GM23338 (cell line): Measurements from ENCODE around the gene IER5. TPM values are rescaled to one million over a fixed set of nuclear protein-coding genes. Genes with fewer than 3 reads are reported as not detected.

ENCODE experiments used
- ATAC-seq: fragments of 200-7000 bp; cut with Tn5 transposase; 3 replicates; pipeline ENCODE4 v1.9.1; 2020
- DNase-seq: peaks from one replicate; pipeline ENCODE4 v3.0.0-alpha.2; 2015; ENCODE audit warnings: low spot score
- H2AFZ ChIP-seq: fragments of 200-600 bp; sonication (generic); 2 replicates; pipeline ENCODE4 v1.8.0; 2016; ENCODE audit warnings: antibody characterized with exemption, mild to moderate bottlenecking, moderate library complexity
- H3F3A ChIP-seq: fragments of 200-600 bp; sonication (generic); replicated peaks from 2 replicates; pipeline ENCODE4 v1.8.0; 2017; ENCODE audit warnings: antibody characterized with exemption, mixed run types, low read depth
- H3K27ac ChIP-seq: fragments of 200-600 bp; sonication (generic); 2 replicates; pipeline ENCODE4 v1.6.1; 2016; ENCODE audit warnings: low read depth
- H3K27me3 ChIP-seq: fragments of 200-600 bp; sonication (generic); 2 replicates; pipeline ENCODE4 v1.8.0; 2016; ENCODE audit warnings: mild to moderate bottlenecking, mixed run types, moderate library complexity; ENCODE audit not compliant: insufficient read depth
- H3K36me3 ChIP-seq: fragments of 200-600 bp; sonication (generic); 2 replicates; pipeline ENCODE4 v1.8.0; 2016; ENCODE audit warnings: mild to moderate bottlenecking; ENCODE audit not compliant: insufficient read depth
- H3K4me1 ChIP-seq: fragments of 200-600 bp; sonication (generic); 2 replicates; pipeline ENCODE4 v1.8.0; 2016; ENCODE audit warnings: mild to moderate bottlenecking, moderate library complexity; ENCODE audit not compliant: insufficient read depth
- H3K4me2 ChIP-seq: fragments of 200-600 bp; sonication (generic); 2 replicates; pipeline ENCODE4 v1.7.1; 2017; ENCODE audit warnings: mixed run types
- H3K4me3 ChIP-seq: fragments of 200-600 bp; sonication (generic); 2 replicates; pipeline ENCODE4 v1.6.1; 2016; ENCODE audit warnings: mixed run types
- H3K79me2 ChIP-seq: fragments of 200-600 bp; sonication (generic); replicated peaks from 2 replicates; pipeline ENCODE4 v1.8.0; 2017; ENCODE audit warnings: mild to moderate bottlenecking; ENCODE audit not compliant: insufficient read depth
- H3K9me2 ChIP-seq: fragments of 200-600 bp; sonication (generic); 2 replicates; pipeline ENCODE4 v1.8.0; 2017; ENCODE audit not compliant: insufficient read depth
- H4K20me1 ChIP-seq: fragments of 200-600 bp; sonication (generic); replicated peaks from 2 replicates; pipeline ENCODE4 v1.8.0; 2017; ENCODE audit warnings: mild to moderate bottlenecking; ENCODE audit not compliant: insufficient read depth
- H3K27ac Mint-ChIP-seq: 2 replicates; pipeline ENCODE4 v1.8.0; 2020; ENCODE audit warnings: inconsistent platforms, mild to moderate bottlenecking, moderate library complexity, mixed read lengths
- H3K27me3 Mint-ChIP-seq: 3 replicates; pipeline ENCODE4 v1.8.0; 2022; ENCODE audit warnings: low read depth, mild to moderate bottlenecking, moderate library complexity, mixed read lengths, inconsistent platforms; ENCODE audit not compliant: insufficient read depth, poor library complexity
- H3K36me3 Mint-ChIP-seq: 3 replicates; pipeline ENCODE4 v1.8.0; 2021; ENCODE audit warnings: low read depth, mild to moderate bottlenecking, inconsistent platforms, moderate library complexity, mixed read lengths
- H3K4me1 Mint-ChIP-seq: 3 replicates; pipeline ENCODE4 v1.8.0; 2020; ENCODE audit warnings: mild to moderate bottlenecking, inconsistent platforms, mixed read lengths
- H3K4me3 Mint-ChIP-seq: 3 replicates; pipeline ENCODE4 v1.8.0; 2021; ENCODE audit warnings: moderate library complexity, mild to moderate bottlenecking, inconsistent platforms, mixed read lengths
- H3K9me3 Mint-ChIP-seq: 3 replicates; pipeline ENCODE4 v1.8.0; 2020; ENCODE audit warnings: moderate library complexity, mild to moderate bottlenecking, inconsistent platforms, mixed read lengths
- JUNB ChIP-seq: IDR thresholded peaks from one replicate; pipeline ENCODE4 v1.6.1; 2016; ENCODE audit warnings: antibody characterized with exemption; ENCODE audit not compliant: unreplicated experiment
- POLR2AphosphoS5 ChIP-seq: IDR thresholded peaks from 2 replicates; pipeline ENCODE4 v1.6.1; 2016; ENCODE audit warnings: antibody characterized with exemption, low read depth
- STAT1 ChIP-seq: IDR thresholded peaks from one replicate; pipeline ENCODE4 v1.6.1; 2016; ENCODE audit warnings: antibody characterized with exemption; ENCODE audit not compliant: unreplicated experiment
- polyA plus RNA-seq: library from polyadenylated mRNA; unstranded; fragments of >200 nt; fragmentation: Nextera tagmentation; extraction: Ambion mirVana; gene quantifications from 2 replicates; pipeline ENCODE4 v1.2.1, GENCODE V29; 2016
- total RNA-seq: library from RNA; depleted of rRNA; stranded (reverse); fragments of >200 nt; shearing (Covaris generic); gene quantifications from 2 replicates; pipeline ENCODE4 v1.2.3, GENCODE V29; 2014
- TF ChIP-seq, protein P1 (sequence below): IDR thresholded peaks from one replicate; pipeline ENCODE4 v1.6.1; 2018; ENCODE audit warnings: antibody characterized with exemption; ENCODE audit not compliant: unreplicated experiment
- TF ChIP-seq, protein P2 (sequence below), 2 experiments: fragments of 200-600 bp in 1 of 2; sonication (generic) in 1 of 2; conservative IDR thresholded peaks; 2 replicates each; pipeline versions ENCODE4 v1.5.1 to v1.6.1; 2016 to 2017; ENCODE audit warnings: antibody characterized with exemption in 2 of 2, low read depth in 2 of 2, mild to moderate bottlenecking in 2 of 2, moderate library complexity in 1 of 2
- TF ChIP-seq, protein P3 (sequence below): fragments of 250-450 bp; sonication (Bioruptor Pico); IDR thresholded peaks from 2 replicates; pipeline ENCODE4 v1.5.0; 2020; ENCODE audit warnings: mild to moderate bottlenecking, moderate library complexity

IER5 gene
- total and polyA plus RNA-seq, 2 experiments from 2014 or later = 3.8 to 9.5 TPM

DNA sequence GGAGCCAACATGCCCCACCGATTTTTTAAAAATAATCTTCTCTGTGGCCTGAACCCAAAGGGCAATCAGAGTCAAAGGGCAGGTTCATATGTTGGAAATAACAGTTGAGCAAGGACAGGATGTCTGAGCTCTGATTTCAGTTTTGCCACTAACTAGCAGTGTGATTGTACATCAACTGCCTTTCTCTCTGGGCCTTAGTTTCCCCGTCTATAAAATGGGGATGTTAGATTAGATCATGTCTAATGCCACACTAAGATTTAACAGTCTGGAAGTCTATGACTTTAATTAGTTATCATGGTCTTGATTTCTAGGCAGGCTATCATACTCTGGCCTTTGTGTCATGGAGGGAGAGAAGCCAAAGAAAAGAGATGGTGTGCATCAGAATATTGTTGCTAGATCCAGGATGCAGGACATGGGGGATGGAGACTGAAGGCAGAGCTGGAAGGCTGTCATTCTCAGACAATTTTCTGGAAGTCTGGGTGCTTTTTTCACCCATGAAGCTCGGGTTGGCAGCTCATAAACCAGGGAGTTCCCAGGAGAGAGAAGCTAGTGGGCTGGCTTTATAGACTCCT, 28.4 kb downstream of the IER5 start (continued):
- TF ChIP-seq, protein P1, sequence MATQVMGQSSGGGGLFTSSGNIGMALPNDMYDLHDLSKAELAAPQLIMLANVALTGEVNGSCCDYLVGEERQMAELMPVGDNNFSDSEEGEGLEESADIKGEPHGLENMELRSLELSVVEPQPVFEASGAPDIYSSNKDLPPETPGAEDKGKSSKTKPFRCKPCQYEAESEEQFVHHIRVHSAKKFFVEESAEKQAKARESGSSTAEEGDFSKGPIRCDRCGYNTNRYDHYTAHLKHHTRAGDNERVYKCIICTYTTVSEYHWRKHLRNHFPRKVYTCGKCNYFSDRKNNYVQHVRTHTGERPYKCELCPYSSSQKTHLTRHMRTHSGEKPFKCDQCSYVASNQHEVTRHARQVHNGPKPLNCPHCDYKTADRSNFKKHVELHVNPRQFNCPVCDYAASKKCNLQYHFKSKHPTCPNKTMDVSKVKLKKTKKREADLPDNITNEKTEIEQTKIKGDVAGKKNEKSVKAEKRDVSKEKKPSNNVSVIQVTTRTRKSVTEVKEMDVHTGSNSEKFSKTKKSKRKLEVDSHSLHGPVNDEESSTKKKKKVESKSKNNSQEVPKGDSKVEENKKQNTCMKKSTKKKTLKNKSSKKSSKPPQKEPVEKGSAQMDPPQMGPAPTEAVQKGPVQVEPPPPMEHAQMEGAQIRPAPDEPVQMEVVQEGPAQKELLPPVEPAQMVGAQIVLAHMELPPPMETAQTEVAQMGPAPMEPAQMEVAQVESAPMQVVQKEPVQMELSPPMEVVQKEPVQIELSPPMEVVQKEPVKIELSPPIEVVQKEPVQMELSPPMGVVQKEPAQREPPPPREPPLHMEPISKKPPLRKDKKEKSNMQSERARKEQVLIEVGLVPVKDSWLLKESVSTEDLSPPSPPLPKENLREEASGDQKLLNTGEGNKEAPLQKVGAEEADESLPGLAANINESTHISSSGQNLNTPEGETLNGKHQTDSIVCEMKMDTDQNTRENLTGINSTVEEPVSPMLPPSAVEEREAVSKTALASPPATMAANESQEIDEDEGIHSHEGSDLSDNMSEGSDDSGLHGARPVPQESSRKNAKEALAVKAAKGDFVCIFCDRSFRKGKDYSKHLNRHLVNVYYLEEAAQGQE = no peak

DNA sequence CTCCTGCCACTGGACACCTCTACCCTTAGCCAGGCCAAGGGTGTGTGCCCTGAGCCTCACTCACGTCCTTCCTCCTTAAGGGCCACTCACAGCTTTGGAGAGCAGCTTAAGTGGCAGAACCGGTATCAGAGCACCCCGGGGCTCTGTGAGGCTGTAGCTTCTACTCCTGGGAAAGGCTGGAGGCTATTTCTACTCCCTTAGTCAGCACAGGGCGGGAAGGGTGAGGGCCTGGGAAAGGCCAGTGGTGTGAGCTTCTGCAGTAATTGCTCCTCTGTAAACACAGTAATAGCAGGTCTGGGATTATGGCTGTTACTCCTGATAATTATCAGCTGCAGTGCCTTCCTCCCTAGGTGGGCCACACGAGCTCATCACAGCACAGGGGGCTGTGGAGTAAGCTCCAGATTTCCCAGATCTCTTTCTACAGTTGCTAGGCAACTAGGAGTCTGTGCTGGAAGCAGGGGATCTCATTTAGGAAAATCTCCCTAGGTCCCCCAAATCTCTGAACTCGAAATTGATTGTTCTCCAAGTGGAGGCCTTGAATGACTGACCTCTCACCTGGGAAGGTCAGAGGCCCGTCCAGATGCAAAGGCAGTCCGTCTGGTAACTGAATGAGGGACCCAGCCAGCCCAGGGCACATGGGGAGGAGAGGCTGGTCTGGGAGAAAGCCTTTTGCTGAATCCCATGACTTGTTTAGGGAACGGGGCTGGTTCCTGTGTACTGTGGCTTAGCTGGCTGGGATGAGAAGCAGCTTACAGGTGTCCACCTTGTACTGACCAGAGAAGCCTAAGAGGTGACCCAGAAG, 29.3 kb downstream of the IER5 start:
- Histone ChIP-seq H2AFZ (no peak overlapping the region), H3K27ac (no peak overlapping the region), H3K4me2 (no peak overlapping the region), H3K27me3 (no peaks in the 10 kb centered on the region), H3K9me2 (no peaks in the 10 kb centered on the region), H3K79me2 (no peaks in the 10 kb centered on the region), H3F3A (no peaks in the 10 kb centered on the region), H3K36me3 (no peaks in the 10 kb centered on the region), H3K4me1 (0 out of 2 replicates have a peak, but pooled peaks cover 3% of the 10 kb centered on the region), H4K20me1 (no peaks in the 10 kb centered on the region), H3K4me3 (no peak overlapping the region)
- Mint-ChIP-seq H3K4me3 (no peak overlapping the region), H3K27ac (no peak overlapping the region), H3K36me3 (no peaks in the 10 kb centered on the region), H3K4me1 (peaks cover 20% of the 10 kb centered on the region), H3K9me3 (no peaks in the 10 kb centered on the region; the same call in 2 of the 3 replicates), H3K27me3 (peaks cover 6% of the 10 kb centered on the region)
- no peak for DNase-seq
- ATAC-seq = peak; percentile 71
- TF ChIP-seq, protein P2, sequence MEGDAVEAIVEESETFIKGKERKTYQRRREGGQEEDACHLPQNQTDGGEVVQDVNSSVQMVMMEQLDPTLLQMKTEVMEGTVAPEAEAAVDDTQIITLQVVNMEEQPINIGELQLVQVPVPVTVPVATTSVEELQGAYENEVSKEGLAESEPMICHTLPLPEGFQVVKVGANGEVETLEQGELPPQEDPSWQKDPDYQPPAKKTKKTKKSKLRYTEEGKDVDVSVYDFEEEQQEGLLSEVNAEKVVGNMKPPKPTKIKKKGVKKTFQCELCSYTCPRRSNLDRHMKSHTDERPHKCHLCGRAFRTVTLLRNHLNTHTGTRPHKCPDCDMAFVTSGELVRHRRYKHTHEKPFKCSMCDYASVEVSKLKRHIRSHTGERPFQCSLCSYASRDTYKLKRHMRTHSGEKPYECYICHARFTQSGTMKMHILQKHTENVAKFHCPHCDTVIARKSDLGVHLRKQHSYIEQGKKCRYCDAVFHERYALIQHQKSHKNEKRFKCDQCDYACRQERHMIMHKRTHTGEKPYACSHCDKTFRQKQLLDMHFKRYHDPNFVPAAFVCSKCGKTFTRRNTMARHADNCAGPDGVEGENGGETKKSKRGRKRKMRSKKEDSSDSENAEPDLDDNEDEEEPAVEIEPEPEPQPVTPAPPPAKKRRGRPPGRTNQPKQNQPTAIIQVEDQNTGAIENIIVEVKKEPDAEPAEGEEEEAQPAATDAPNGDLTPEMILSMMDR (conservative IDR thresholded peaks at IDR 0.05; ENCODE audit: low read depth in 2 of 2) = no peak
- TF ChIP-seq, protein P3, sequence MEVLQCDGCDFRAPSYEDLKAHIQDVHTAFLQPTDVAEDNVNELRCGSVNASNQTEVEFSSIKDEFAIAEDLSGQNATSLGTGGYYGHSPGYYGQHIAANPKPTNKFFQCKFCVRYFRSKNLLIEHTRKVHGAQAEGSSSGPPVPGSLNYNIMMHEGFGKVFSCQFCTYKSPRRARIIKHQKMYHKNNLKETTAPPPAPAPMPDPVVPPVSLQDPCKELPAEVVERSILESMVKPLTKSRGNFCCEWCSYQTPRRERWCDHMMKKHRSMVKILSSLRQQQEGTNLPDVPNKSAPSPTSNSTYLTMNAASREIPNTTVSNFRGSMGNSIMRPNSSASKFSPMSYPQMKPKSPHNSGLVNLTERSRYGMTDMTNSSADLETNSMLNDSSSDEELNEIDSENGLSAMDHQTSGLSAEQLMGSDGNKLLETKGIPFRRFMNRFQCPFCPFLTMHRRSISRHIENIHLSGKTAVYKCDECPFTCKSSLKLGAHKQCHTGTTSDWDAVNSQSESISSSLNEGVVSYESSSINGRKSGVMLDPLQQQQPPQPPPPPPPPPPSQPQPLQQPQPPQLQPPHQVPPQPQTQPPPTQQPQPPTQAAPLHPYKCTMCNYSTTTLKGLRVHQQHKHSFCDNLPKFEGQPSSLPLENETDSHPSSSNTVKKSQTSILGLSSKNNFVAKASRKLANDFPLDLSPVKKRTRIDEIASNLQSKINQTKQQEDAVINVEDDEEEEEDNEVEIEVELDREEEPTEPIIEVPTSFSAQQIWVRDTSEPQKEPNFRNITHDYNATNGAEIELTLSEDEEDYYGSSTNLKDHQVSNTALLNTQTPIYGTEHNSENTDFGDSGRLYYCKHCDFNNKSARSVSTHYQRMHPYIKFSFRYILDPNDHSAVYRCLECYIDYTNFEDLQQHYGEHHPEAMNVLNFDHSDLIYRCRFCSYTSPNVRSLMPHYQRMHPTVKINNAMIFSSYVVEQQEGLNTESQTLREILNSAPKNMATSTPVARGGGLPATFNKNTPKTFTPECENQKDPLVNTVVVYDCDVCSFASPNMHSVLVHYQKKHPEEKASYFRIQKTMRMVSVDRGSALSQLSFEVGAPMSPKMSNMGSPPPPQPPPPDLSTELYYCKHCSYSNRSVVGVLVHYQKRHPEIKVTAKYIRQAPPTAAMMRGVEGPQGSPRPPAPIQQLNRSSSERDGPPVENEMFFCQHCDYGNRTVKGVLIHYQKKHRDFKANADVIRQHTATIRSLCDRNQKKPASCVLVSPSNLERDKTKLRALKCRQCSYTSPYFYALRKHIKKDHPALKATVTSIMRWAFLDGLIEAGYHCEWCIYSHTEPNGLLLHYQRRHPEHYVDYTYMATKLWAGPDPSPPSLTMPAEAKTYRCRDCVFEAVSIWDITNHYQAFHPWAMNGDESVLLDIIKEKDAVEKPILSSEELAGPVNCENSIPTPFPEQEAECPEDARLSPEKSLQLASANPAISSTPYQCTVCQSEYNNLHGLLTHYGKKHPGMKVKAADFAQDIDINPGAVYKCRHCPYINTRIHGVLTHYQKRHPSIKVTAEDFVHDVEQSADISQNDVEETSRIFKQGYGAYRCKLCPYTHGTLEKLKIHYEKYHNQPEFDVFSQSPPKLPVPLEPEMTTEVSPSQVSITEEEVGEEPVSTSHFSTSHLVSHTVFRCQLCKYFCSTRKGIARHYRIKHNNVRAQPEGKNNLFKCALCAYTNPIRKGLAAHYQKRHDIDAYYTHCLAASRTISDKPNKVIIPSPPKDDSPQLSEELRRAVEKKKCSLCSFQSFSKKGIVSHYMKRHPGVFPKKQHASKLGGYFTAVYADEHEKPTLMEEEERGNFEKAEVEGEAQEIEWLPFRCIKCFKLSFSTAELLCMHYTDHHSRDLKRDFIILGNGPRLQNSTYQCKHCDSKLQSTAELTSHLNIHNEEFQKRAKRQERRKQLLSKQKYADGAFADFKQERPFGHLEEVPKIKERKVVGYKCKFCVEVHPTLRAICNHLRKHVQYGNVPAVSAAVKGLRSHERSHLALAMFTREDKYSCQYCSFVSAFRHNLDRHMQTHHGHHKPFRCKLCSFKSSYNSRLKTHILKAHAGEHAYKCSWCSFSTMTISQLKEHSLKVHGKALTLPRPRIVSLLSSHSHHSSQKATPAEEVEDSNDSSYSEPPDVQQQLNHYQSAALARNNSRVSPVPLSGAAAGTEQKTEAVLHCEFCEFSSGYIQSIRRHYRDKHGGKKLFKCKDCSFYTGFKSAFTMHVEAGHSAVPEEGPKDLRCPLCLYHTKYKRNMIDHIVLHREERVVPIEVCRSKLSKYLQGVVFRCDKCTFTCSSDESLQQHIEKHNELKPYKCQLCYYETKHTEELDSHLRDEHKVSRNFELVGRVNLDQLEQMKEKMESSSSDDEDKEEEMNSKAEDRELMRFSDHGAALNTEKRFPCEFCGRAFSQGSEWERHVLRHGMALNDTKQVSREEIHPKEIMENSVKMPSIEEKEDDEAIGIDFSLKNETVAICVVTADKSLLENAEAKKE (CRISPR knock-in tag) = no peak
- TF ChIP-seq POLR2AphosphoS5 (no peak), JUNB (no peak), STAT1 (no peak)
- TF ChIP-seq, protein P1 = no peak
